SK-N-SH (cell line): ENCODE measurements around the gene NUFIP2.

Source experiments
- EP300 ChIP-seq, 2 experiments: IDR thresholded peaks; 2 replicates each; pipeline versions ENCODE4 v1.4.0 to v1.6.1; 2012; ENCODE audit warnings: borderline replicate concordance in 1 of 2, low read depth in 1 of 2, low read length in 1 of 2
- MXI1 ChIP-seq: IDR thresholded peaks from 2 replicates; pipeline ENCODE4 v1.6.1; 2012; ENCODE audit warnings: mild to moderate bottlenecking, low read depth, low read length, improper control_type of control experiment
- POLR2AphosphoS5 ChIP-seq: IDR thresholded peaks from 2 replicates; pipeline ENCODE4 v1.6.1; 2012; ENCODE audit warnings: low read depth, low read length
- RFX5 ChIP-seq: IDR thresholded peaks from 2 replicates; pipeline ENCODE4 v1.6.1; 2012; ENCODE audit warnings: mild to moderate bottlenecking, improper control_type of control experiment, low read length
- RXRA ChIP-seq: IDR thresholded peaks from 2 replicates; pipeline ENCODE4 v1.4.0; 2012; ENCODE audit warnings: low read depth, mild to moderate bottlenecking, borderline replicate concordance
- SMC3 ChIP-seq: IDR thresholded peaks from 2 replicates; pipeline ENCODE4 v1.6.1; 2012; ENCODE audit warnings: low read depth, low read length, improper control_type of control experiment
- TCF12 ChIP-seq: IDR thresholded peaks from 2 replicates; pipeline ENCODE4 v1.4.0; 2012
- USF2 ChIP-seq: fragments of 150-350 bp; IDR thresholded peaks from 2 replicates; pipeline ENCODE4 v1.6.1; 2017; ENCODE audit warnings: antibody characterized with exemption, low read length, low read depth, borderline replicate concordance
- ZBTB33 ChIP-seq: IDR thresholded peaks from 2 replicates; pipeline ENCODE4 v1.4.0; 2012; ENCODE audit warnings: low read depth, borderline replicate concordance
- TF ChIP-seq, protein P1 (sequence below): fragments of 200-600 bp; sonication (generic); IDR thresholded peaks from 2 replicates; pipeline ENCODE4 v1.6.1; 2017; ENCODE audit warnings: antibody characterized with exemption, mild to moderate bottlenecking, moderate library complexity
- TF ChIP-seq, protein P2 (sequence below): IDR thresholded peaks from 2 replicates; pipeline ENCODE4 v1.6.1; 2012; ENCODE audit warnings: mild to moderate bottlenecking, low read depth, low read length, moderate library complexity
- TF ChIP-seq, protein P3 (sequence below): IDR thresholded peaks from 2 replicates; pipeline ENCODE4 v1.4.0; 2012; ENCODE audit warnings: low read depth

DNA sequence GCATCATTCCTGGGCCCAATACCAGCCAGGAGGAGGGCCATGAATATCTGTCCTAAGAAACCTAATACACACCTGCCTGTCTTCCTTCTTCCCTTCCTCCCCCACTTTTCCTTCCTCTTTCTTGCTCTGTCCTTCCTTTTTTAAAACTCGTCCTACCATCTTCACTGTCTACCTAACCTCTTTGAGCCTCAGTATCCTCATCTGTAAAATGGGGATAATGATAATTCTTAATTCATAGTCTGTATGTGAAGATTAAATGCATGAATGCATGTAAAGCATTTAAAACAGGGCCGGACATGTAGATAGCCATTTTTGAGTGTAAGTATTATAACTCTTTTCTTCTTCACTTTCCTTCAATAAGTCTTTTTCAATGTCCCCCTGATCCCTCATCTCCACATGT lies 46.7 kb downstream of the NUFIP2 start:
- TF ChIP-seq TCF12, result no peak
- TF ChIP-seq ZBTB33, result no peak
- no peak for TF ChIP-seq EP300 (IDR thresholded peaks at IDR 0.05; ENCODE audit: borderline replicate concordance in 1 of 2, low read depth in 1 of 2, low read length in 1 of 2)
- no peak for TF ChIP-seq USF2
- TF ChIP-seq, protein P1, sequence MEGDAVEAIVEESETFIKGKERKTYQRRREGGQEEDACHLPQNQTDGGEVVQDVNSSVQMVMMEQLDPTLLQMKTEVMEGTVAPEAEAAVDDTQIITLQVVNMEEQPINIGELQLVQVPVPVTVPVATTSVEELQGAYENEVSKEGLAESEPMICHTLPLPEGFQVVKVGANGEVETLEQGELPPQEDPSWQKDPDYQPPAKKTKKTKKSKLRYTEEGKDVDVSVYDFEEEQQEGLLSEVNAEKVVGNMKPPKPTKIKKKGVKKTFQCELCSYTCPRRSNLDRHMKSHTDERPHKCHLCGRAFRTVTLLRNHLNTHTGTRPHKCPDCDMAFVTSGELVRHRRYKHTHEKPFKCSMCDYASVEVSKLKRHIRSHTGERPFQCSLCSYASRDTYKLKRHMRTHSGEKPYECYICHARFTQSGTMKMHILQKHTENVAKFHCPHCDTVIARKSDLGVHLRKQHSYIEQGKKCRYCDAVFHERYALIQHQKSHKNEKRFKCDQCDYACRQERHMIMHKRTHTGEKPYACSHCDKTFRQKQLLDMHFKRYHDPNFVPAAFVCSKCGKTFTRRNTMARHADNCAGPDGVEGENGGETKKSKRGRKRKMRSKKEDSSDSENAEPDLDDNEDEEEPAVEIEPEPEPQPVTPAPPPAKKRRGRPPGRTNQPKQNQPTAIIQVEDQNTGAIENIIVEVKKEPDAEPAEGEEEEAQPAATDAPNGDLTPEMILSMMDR, result no peak
- TF ChIP-seq MXI1, result no peak
- TF ChIP-seq, protein P2, sequence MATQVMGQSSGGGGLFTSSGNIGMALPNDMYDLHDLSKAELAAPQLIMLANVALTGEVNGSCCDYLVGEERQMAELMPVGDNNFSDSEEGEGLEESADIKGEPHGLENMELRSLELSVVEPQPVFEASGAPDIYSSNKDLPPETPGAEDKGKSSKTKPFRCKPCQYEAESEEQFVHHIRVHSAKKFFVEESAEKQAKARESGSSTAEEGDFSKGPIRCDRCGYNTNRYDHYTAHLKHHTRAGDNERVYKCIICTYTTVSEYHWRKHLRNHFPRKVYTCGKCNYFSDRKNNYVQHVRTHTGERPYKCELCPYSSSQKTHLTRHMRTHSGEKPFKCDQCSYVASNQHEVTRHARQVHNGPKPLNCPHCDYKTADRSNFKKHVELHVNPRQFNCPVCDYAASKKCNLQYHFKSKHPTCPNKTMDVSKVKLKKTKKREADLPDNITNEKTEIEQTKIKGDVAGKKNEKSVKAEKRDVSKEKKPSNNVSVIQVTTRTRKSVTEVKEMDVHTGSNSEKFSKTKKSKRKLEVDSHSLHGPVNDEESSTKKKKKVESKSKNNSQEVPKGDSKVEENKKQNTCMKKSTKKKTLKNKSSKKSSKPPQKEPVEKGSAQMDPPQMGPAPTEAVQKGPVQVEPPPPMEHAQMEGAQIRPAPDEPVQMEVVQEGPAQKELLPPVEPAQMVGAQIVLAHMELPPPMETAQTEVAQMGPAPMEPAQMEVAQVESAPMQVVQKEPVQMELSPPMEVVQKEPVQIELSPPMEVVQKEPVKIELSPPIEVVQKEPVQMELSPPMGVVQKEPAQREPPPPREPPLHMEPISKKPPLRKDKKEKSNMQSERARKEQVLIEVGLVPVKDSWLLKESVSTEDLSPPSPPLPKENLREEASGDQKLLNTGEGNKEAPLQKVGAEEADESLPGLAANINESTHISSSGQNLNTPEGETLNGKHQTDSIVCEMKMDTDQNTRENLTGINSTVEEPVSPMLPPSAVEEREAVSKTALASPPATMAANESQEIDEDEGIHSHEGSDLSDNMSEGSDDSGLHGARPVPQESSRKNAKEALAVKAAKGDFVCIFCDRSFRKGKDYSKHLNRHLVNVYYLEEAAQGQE, result no peak
- TF ChIP-seq SMC3, result no peak
- TF ChIP-seq RXRA, result no peak
- no peak for TF ChIP-seq POLR2AphosphoS5
- TF ChIP-seq RFX5, result no peak
- TF ChIP-seq, protein P3, sequence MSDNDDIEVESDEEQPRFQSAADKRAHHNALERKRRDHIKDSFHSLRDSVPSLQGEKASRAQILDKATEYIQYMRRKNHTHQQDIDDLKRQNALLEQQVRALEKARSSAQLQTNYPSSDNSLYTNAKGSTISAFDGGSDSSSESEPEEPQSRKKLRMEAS, result no peak
